HG02973 (cell line): Measurements from ENCODE around the gene SEMA4B.

Source experiments
- ATAC-seq: cut with Tn5 transposase; IDR thresholded peaks from one replicate; pipeline ENCODE4 v1.9.1; 2021; ENCODE audit warnings: moderate library complexity; ENCODE audit not compliant: unreplicated experiment

SEMA4B gene

GRCh38 chr15:90205050-90205848 lies 4.1 kb downstream of the SEMA4B start:
- no peak for ATAC-seq

DNA sequence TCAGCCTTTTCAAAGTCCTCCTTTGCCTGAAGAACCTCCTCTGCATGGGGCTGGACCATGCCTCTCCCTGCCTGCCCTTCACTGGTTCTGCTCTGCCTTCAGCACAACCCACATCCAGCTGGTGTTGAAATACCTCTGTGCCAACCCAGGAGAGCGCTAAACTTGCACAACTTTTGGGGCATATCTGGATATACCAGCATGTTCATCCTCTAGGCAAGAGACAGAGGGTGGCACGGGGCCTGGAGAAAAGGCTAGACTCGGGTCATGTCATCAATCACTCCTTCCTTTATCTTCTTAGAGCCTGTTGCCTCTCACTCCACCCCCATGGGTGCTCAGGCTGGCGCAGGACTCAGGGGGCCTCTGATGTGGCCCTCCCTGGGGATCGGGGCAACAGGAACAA lies 4.8 kb downstream of the SEMA4B start:
- ATAC-seq, result no peak

- no peak for ATAC-seq
These were observed 6.1 kb downstream of the SEMA4B start for GRCh38 chr15:90207252-90207651.

DNA sequence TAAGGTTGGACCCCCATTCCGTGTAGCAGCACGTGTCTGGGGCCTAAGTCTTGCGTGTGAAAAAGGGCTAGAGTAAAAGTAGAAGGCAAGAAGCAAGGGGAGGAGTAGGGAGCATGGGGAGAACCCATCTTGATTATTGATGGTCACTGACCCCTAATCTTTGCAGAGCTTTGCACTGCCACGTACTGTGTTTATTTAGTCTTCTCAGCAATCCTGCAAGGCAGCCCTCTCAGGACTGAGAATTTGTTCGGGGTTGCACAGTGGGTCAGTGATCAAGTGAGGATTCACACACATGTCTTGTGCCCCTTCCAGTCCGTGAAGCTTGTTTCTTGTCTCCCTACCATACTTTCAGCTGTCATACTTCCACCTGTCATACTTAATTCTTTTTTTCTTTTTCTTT lies 7.2 kb downstream of the SEMA4B start:
- ATAC-seq, result no peak

- ATAC-seq, result peak; percentile 48
These were observed 8.5 kb downstream of the SEMA4B start for GRCh38 chr15:90209591-90209990.

GRCh38 chr15:90210593-90210992 lies 9.5 kb downstream of the SEMA4B start:
- no peak for ATAC-seq

- no peak for ATAC-seq
These were observed 9.9 kb downstream of the SEMA4B start for GRCh38 chr15:90211009-90211408.

- ATAC-seq, result no peak
These were observed 10.5 kb downstream of the SEMA4B start for GRCh38 chr15:90211440-90212143.

DNA sequence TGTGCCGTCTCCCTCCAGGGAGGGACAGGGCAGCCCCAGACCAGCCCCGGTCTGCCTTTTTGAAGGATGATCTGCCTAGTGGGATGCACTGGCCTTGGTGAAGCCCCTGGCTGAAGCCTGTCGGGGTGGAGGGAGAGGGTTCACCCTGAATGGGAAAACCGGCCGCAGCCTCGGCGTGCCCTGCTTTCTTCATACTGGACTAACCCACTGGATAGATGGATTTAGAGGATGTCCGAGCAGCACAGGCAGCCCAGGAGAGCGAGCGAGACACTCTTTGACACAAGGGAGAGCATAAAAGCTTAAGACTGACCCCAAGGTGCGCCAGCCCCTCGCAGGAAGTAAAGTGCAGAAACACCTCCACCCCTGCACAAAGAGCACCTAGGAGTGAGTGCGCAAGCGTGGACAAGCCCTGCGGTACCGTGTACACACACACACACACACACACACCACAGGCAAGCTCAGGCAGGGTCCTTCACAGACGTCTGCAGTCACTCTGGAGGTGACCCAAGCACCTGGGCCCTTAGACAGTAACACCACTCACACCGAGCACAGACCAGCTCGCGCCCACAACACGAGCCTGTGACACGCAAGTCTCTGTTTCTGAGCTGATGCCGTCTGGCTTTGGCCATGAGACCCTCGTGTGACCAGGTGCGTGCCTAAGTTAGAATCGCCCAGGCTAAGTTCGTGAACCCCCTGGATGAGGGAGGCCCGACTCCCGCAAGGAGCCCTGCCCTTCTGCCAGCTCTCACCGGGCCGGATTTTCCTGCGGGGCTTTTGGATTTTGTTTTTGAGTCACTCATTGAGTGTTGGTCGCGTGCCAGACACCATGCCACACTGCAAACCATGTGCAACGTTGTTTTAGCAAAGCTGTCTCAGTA lies 11.3 kb downstream of the SEMA4B start:
- ATAC-seq, result no peak

- no peak for ATAC-seq
These were observed 12.1 kb downstream of the SEMA4B start for GRCh38 chr15:90213122-90213817.

- ATAC-seq, result no peak
These were observed 12.7 kb downstream of the SEMA4B start for GRCh38 chr15:90213818-90214204.

DNA sequence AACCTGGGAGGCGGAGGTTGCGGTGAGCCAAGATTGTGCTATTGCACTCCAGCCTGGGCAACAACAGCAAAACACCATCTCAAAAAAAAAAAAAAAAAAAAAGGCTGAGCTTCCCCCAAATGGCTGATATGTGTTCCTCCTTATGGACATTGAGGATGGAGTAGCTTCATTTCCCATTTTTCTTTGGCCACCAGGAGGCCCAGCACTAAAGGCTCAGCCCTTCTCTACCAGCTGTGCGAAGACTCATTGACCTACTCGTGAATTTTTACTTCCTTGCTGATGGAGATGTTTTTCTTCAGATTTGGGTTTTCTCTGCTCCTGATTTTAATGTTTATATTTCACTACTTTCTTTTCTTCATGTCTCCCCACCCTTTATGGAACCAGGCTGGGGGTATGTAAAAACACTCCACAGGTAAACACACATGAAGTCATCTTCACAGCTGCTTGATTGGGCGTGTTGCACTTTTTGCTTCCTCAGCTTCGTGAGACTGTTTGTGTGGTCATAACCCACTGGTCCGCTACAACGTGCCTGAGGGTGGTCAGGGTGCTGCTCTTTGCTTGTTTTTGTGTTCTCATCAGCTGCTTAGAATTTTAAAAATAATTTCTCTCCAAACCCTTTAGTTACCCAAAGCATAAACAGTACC lies 13.5 kb downstream of the SEMA4B start:
- ATAC-seq, result no peak

- ATAC-seq, result no peak
These were observed 16.7 kb downstream of the SEMA4B start for GRCh38 chr15:90217671-90218394.

- no peak for ATAC-seq
These were observed 18.5 kb downstream of the SEMA4B start for GRCh38 chr15:90219421-90220141.

DNA sequence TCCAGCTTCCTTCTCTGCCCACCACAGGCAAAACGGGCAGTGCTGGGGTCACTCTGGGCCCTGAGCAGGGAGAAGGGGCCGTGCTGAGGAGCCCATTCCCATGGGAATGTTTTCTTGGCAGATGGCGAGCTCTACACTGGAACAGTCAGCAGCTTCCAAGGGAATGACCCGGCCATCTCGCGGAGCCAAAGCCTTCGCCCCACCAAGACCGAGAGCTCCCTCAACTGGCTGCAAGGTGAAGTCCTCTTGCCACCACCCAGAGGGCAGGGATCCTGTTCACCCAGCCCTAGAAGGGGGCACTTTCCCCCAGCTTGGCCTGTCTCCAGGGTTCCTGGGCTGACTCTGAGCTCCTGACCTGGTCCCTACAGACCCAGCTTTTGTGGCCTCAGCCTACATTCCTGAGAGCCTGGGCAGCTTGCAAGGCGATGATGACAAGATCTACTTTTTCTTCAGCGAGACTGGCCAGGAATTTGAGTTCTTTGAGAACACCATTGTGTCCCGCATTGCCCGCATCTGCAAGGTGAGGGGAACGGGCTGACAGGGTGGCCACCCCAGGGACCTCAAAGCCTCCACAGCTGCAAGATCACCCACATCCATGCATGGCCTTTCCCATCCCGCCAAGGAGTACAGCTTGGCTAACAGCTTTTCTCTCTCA lies 20.2 kb downstream of the SEMA4B start:
- ATAC-seq, result no peak

GRCh38 chr15:90222547-90222946 lies 21.4 kb downstream of the SEMA4B start:
- no peak for ATAC-seq

- ATAC-seq, result no peak
These were observed 22.5 kb downstream of the SEMA4B start for GRCh38 chr15:90223441-90224165.

DNA sequence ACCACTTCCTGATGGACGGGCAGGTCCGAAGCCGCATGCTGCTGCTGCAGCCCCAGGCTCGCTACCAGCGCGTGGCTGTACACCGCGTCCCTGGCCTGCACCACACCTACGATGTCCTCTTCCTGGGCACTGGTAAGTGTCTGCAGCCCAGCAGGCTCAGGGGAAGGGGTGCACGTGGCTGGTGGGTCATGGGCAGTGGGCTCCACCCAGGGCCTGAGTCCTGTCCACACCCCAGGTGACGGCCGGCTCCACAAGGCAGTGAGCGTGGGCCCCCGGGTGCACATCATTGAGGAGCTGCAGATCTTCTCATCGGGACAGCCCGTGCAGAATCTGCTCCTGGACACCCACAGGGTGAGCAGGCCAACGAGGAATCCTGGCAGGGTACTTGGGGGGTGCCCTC lies 23.9 kb downstream of the SEMA4B start:
- no peak for ATAC-seq
